ENCODE results near the gene OPN1LW. TPM values are rescaled to one million over a fixed set of nuclear protein-coding genes. Genes with fewer than 3 reads are reported as not detected.

Gene OPN1LW
- total RNA-seq, 1 experiment from 2014 or later, result not detected

DNA sequence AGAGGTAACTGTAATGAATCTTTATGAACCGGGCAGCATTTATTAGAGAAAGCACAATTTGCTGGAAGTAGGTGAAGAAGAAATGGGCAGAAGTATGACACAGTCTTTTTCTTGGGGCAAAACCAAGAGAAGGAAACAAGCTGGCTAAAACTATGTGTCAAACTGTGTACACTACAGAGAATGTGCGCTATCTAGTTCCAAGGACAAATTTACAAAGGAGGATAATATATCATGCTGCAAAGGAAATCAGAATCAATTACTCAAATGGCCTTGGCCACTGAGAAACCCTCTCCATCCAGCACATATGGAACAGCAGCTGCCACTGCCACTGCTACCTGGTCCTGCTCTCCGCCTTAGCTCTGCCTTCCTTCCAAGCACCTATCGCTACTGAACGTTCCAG, 29.4 kb upstream of the OPN1LW start:
- BruUV-seq (replicated peaks), result no TSS peak
- Histone ChIP-seq H3K27me3 (ENCODE audit: low read length) (no peaks in the 10 kb centered on the region), H2AFZ (ENCODE audit: low read length) (no peak overlapping the region), H3F3A (ENCODE audit: low read length, unreplicated experiment) (no peaks in the 10 kb centered on the region), H3K27ac (ENCODE audit: low read length) (no peak overlapping the region), H3K4me1 (ENCODE audit: insufficient read depth, low read length) (no peaks in the 10 kb centered on the region), H3K4me2 (ENCODE audit: low read length) (no peak overlapping the region), H3K9me2 (replicated peaks; ENCODE audit: low read length) (no peaks in the 10 kb centered on the region), H3K9ac (ENCODE audit: low read length) (no peak overlapping the region), H3K9me3 (ENCODE audit: low read length) (no peaks in the 10 kb centered on the region), H4K20me1 (ENCODE audit: low read length) (no peaks in the 10 kb centered on the region), H3K36me3 (ENCODE audit: low read depth, low read length) (no peaks in the 10 kb centered on the region), H3K79me2 (ENCODE audit: low read length) (no peaks in the 10 kb centered on the region), H3K4me3 (ENCODE audit: low read length) (no peak overlapping the region)
- TF ChIP-seq, protein P1, sequence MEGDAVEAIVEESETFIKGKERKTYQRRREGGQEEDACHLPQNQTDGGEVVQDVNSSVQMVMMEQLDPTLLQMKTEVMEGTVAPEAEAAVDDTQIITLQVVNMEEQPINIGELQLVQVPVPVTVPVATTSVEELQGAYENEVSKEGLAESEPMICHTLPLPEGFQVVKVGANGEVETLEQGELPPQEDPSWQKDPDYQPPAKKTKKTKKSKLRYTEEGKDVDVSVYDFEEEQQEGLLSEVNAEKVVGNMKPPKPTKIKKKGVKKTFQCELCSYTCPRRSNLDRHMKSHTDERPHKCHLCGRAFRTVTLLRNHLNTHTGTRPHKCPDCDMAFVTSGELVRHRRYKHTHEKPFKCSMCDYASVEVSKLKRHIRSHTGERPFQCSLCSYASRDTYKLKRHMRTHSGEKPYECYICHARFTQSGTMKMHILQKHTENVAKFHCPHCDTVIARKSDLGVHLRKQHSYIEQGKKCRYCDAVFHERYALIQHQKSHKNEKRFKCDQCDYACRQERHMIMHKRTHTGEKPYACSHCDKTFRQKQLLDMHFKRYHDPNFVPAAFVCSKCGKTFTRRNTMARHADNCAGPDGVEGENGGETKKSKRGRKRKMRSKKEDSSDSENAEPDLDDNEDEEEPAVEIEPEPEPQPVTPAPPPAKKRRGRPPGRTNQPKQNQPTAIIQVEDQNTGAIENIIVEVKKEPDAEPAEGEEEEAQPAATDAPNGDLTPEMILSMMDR (conservative IDR thresholded peaks at IDR 0.05; ENCODE audit: low read depth, low read length), result no peak
- TF ChIP-seq EZH2 (IDR thresholded peaks at IDR 0.05; ENCODE audit: low read length, unreplicated experiment) (no peak), EZH2phosphoT487 (IDR thresholded peaks at IDR 0.05; ENCODE audit: borderline replicate concordance, low read length) (no peak)
- ATAC-seq (no peak), DNase-seq (no peak)
- ChIA-PET CTCF (no interaction called here), POLR2A (ENCODE audit: unreplicated experiment) (no interaction called here)
- intact Hi-C loops (cut with micrococcal nuclease), result no loop called here

DNA sequence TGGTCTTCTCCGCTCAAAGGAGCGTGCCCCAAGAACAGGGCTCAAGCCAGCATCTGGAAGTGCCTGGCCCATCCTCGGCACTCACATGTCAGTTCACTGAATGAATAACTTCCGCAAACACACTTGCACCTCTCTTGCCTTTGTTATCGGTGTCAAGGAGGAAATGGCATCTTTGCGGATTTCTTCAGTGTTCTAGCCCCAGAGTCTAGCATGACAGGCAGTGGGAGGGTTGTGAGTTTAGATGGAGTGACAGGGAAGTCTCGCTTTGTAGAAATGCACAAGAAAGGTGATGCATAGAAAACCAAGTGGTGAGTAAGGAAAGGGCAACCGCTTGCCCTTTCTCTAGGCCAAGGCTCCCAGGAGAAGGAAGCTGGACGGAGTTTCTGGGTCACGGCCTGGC, 29.0 kb upstream of the OPN1LW start:
- H3K4me1 ChIP-seq (ENCODE audit: insufficient read depth, low read length), result no peaks in the 10 kb centered on the region
- intact Hi-C loops (cut with micrococcal nuclease), result no loop called here
- no peak overlapping the region for H3K4me2 ChIP-seq (ENCODE audit: low read length)
- DNase-seq (no peak), ATAC-seq (no peak)
- H3K27ac ChIP-seq (ENCODE audit: low read length), result no peak overlapping the region
- POLR2A ChIA-PET (ENCODE audit: unreplicated experiment), result no interaction called here
- TF ChIP-seq EZH2 (IDR thresholded peaks at IDR 0.05; ENCODE audit: low read length, unreplicated experiment) (no peak), EZH2phosphoT487 (IDR thresholded peaks at IDR 0.05; ENCODE audit: borderline replicate concordance, low read length) (no peak)
- TF ChIP-seq, protein P1 (conservative IDR thresholded peaks at IDR 0.05; ENCODE audit: low read depth, low read length), result no peak
- no peaks in the 10 kb centered on the region for H3K27me3 ChIP-seq (ENCODE audit: low read length)
- CTCF ChIA-PET, result no interaction called here
- H4K20me1 ChIP-seq (ENCODE audit: low read length), result no peaks in the 10 kb centered on the region
- no peaks in the 10 kb centered on the region for H3K36me3 ChIP-seq (ENCODE audit: low read depth, low read length)
- no TSS peak for BruUV-seq (replicated peaks)
- H3K9me3 ChIP-seq (ENCODE audit: low read length), result no peaks in the 10 kb centered on the region
- no peak overlapping the region for H3K9ac ChIP-seq (ENCODE audit: low read length)
- H3F3A ChIP-seq (ENCODE audit: low read length, unreplicated experiment), result no peaks in the 10 kb centered on the region
- no peak overlapping the region for H3K4me3 ChIP-seq (ENCODE audit: low read length)
- H3K79me2 ChIP-seq (ENCODE audit: low read length), result no peaks in the 10 kb centered on the region
- no peaks in the 10 kb centered on the region for H3K9me2 ChIP-seq (replicated peaks; ENCODE audit: low read length)
- H2AFZ ChIP-seq (ENCODE audit: low read length), result no peak overlapping the region

DNA sequence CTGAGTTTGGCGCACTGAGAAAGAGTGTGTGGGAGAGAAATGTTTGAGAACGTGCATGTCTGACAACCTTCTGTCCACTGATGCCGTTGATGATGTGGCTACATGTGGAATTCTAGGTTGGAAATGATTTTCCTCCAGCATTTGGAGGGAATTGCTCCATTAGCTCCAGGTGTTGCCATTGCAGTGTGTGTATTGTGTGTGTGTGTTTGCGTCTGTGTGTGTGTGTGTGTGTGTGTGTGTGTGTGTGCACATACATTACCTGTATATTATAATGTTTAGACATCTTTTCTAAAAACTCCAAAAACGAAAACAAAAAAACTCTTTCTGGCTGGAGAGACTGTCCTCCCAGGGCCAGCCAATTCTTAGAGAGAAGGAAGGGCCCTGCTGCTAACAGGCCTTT, 28.3 kb upstream of the OPN1LW start:
- no peaks in the 10 kb centered on the region for H3K9me3 ChIP-seq (ENCODE audit: low read length)
- no peak overlapping the region for H3K4me2 ChIP-seq (ENCODE audit: low read length)
- no peak for ATAC-seq
- H3K27me3 ChIP-seq (ENCODE audit: low read length), result no peaks in the 10 kb centered on the region
- DNase-seq, result no peak
- H3K36me3 ChIP-seq (ENCODE audit: low read depth, low read length), result no peaks in the 10 kb centered on the region
- no peaks in the 10 kb centered on the region for H4K20me1 ChIP-seq (ENCODE audit: low read length)
- TF ChIP-seq, protein P1 (conservative IDR thresholded peaks at IDR 0.05; ENCODE audit: low read depth, low read length), result no peak
- TF ChIP-seq EZH2 (IDR thresholded peaks at IDR 0.05; ENCODE audit: low read length, unreplicated experiment) (no peak), EZH2phosphoT487 (IDR thresholded peaks at IDR 0.05; ENCODE audit: borderline replicate concordance, low read length) (no peak)
- no peak overlapping the region for H3K4me3 ChIP-seq (ENCODE audit: low read length)
- H3K27ac ChIP-seq (ENCODE audit: low read length), result no peak overlapping the region
- POLR2A ChIA-PET (ENCODE audit: unreplicated experiment), result no interaction called here
- H2AFZ ChIP-seq (ENCODE audit: low read length), result no peak overlapping the region
- no TSS peak for BruUV-seq (replicated peaks)
- H3F3A ChIP-seq (ENCODE audit: low read length, unreplicated experiment), result no peaks in the 10 kb centered on the region
- CTCF ChIA-PET, result no interaction called here
- no peak overlapping the region for H3K9ac ChIP-seq (ENCODE audit: low read length)
- intact Hi-C loops (cut with micrococcal nuclease), result no loop called here
- H3K79me2 ChIP-seq (ENCODE audit: low read length), result no peaks in the 10 kb centered on the region
- no peaks in the 10 kb centered on the region for H3K4me1 ChIP-seq (ENCODE audit: insufficient read depth, low read length)
- H3K9me2 ChIP-seq (replicated peaks; ENCODE audit: low read length), result no peaks in the 10 kb centered on the region

Measured in PC-3 (cell line).